ENCODE measurements around the gene CABCOCO1. TPM values are rescaled to one million over a fixed set of nuclear protein-coding genes. Genes with fewer than 3 reads are reported as not detected.
"Not testable (repeated sequence)": the region's sequence is repeated elsewhere in the genome, so short reads cannot be mapped to it uniquely, and the experiment has no call there.

CABCOCO1 gene
- total and polyA plus RNA-seq, 7 donors, result 0.10 to 3.1 (median 0.68) TPM; not detected in 2

DNA sequence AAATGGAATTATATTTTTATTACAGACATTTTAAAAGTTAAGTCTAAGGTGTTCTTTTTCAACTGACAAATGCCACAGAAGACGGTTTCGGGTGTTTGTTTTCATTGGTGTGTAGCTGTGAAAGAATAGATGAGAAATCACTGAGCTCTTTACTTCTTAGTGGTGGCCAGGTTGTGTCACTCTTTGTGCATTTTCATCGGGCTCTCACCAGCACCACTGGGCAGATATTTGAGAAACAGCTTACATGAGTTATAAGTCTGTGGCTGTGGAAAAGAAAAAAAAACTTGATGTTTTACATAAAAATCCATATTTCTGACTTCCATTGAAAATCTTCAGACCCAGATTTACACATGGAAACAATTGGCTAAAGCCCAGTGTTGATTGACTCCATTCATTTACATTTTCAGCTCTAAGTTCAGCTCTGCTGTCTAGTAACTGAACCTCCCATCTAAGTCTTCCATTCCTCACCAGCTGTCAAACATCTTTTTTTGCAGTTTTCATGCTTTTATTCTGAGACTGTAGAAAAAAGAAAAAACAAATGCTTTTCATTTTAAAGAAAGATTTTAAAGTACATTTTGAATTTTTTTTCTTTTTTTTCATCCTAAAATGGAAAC, 22.3 kb downstream of the CABCOCO1 start:
- Histone ChIP-seq H3K27ac (no peak overlapping the region), H3K27me3 (no peaks in the 10 kb centered on the region), H3K4me1 (no peaks in the 10 kb centered on the region), H3K9me3 (no peaks in the 10 kb centered on the region), H3K4me3 (no peak overlapping the region), H3K36me3 (no peaks in the 10 kb centered on the region)
- intact Hi-C loops (cut with DNase I), result no loop called here
- WGBS, 2 donors, result 85 to 94% methylated on average over 3 of the region's 3 CpGs
- DNase-seq, result no peak
- TF ChIP-seq, protein P1, sequence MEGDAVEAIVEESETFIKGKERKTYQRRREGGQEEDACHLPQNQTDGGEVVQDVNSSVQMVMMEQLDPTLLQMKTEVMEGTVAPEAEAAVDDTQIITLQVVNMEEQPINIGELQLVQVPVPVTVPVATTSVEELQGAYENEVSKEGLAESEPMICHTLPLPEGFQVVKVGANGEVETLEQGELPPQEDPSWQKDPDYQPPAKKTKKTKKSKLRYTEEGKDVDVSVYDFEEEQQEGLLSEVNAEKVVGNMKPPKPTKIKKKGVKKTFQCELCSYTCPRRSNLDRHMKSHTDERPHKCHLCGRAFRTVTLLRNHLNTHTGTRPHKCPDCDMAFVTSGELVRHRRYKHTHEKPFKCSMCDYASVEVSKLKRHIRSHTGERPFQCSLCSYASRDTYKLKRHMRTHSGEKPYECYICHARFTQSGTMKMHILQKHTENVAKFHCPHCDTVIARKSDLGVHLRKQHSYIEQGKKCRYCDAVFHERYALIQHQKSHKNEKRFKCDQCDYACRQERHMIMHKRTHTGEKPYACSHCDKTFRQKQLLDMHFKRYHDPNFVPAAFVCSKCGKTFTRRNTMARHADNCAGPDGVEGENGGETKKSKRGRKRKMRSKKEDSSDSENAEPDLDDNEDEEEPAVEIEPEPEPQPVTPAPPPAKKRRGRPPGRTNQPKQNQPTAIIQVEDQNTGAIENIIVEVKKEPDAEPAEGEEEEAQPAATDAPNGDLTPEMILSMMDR (IDR thresholded peaks at IDR 0.05), result no peak
- TF ChIP-seq POLR2AphosphoS5 (IDR thresholded peaks at IDR 0.05) (no peak), POLR2A (IDR thresholded peaks at IDR 0.05) (no peak), EP300 (IDR thresholded peaks at IDR 0.05) (no peak)

DNA sequence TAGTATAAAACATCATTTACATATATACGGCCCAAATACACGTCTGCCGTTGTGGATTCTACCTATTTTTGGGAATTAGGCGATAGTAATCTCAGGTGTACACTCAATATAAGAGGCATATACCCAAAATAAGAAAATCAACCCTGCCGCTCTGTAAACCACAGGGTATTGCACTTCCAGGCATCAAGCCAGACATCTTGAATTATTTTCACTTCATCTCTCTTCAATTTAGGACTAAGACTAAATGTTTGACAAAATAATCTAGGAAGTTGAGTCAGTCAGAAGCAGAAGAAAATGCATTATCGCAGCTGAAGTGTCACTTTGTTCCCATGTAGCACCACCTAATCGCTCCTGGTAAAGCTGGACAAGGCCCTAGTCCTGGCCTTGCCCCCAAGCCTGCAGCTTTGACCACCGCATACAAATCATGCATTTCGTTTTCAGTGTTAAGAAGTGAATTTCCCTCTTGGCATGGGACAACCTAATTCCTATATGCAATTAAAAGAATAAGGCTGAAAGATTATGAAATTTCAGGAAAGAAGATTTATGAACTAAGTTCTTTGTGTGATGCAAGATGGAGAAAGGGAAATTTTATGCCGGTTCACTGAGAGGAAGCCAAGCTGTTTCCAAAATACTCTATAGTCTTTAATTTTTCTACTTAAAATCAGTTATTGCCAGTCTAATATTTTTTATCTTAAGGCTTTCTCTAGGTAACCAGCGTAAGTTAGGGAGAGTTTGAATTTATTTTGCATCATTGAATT, 26.0 kb downstream of the CABCOCO1 start:
- no peak for DNase-seq
- 94 to 95% methylated on average over 11 of the region's 11 CpGs for WGBS, 2 donors
- no peak overlapping the region for H3K4me3 ChIP-seq
- no peaks in the 10 kb centered on the region for H3K36me3 ChIP-seq
- H3K9me3 ChIP-seq, result no peaks in the 10 kb centered on the region
- TF ChIP-seq POLR2AphosphoS5 (IDR thresholded peaks at IDR 0.05), result no peak
- TF ChIP-seq EP300 (IDR thresholded peaks at IDR 0.05), result no peak
- TF ChIP-seq POLR2A (IDR thresholded peaks at IDR 0.05), result no peak
- TF ChIP-seq, protein P1 (IDR thresholded peaks at IDR 0.05), result no peak
- no peaks in the 10 kb centered on the region for H3K4me1 ChIP-seq
- H3K27ac ChIP-seq, result no peak overlapping the region
- intact Hi-C loops (cut with DNase I), result no loop called here
- no peaks in the 10 kb centered on the region for H3K27me3 ChIP-seq

- H3K27ac ChIP-seq; H3K36me3 ChIP-seq; H3K9me3 ChIP-seq; H3K4me3 ChIP-seq; H3K27me3 ChIP-seq; H3K4me1 ChIP-seq; DNase-seq; intact Hi-C loops (cut with DNase I): not testable (repeated sequence)
- 96 to 98% methylated on average over 2 of the region's 2 CpGs for WGBS, 2 donors
Measured at GRCh38 chr10:61691667-61692066, 28.9 kb downstream of the CABCOCO1 start.

- TF ChIP-seq POLR2A (IDR thresholded peaks at IDR 0.05) (no peak), POLR2AphosphoS5 (IDR thresholded peaks at IDR 0.05) (no peak), EP300 (IDR thresholded peaks at IDR 0.05) (no peak)
- TF ChIP-seq, protein P1 (IDR thresholded peaks at IDR 0.05), result no peak
- no peaks in the 10 kb centered on the region for H3K9me3 ChIP-seq
- no peak overlapping the region for H3K27ac ChIP-seq
- WGBS, 2 donors, result 91 to 94% methylated on average over 3 of the region's 3 CpGs
- DNase-seq, result no peak
- no peaks in the 10 kb centered on the region for H3K4me1 ChIP-seq
- intact Hi-C loops (cut with DNase I), result no loop called here
- H3K36me3 ChIP-seq, result no peaks in the 10 kb centered on the region
- no peak overlapping the region for H3K4me3 ChIP-seq
- H3K27me3 ChIP-seq, result no peaks in the 10 kb centered on the region
Measured at GRCh38 chr10:61692447-61693010, 29.8 kb downstream of the CABCOCO1 start.

DNA sequence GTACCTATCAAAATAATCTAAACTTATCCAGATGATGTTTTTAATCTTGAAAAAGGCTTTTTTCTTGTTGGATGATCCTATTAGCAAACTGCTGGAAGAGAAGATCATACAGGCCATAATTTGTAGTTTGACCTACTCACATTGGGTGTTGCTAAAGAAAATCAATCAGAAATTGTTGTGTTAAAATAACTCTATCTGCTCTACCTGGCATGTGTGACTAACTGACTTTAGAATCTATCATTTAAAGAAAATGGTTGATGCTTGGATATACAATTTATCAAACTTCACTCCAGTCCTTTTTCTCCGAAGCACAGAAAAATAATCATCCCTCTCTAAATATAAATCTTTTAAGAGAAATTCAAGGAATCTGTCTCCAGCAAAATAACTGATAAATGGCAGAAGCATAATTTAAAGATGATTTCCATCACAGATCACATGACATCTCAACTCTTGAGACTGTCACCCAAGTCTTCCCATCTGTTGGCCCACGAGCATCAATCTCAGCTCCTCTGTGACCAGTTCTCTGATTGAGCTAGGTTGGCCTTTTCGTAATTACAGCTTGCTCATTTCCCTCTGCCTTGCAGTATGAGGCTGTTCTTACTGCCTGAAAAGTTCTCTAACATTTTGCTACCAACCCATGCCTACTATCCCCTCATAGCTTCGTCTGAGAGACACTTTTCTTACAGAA, 36.4 kb downstream of the CABCOCO1 start:
- TF ChIP-seq, protein P1 (IDR thresholded peaks at IDR 0.05), result no peak
- H3K27ac ChIP-seq, result no peak overlapping the region
- H3K4me1 ChIP-seq, result peaks cover 0 to 21% (median 3%) of the 10 kb centered on the region in 4 donors
- 91 to 93% methylated on average over 4 of the region's 4 CpGs for WGBS, 2 donors
- H3K27me3 ChIP-seq, result no peaks in the 10 kb centered on the region
- no peak overlapping the region for H3K4me3 ChIP-seq
- no peaks in the 10 kb centered on the region for H3K9me3 ChIP-seq
- DNase-seq, result no peak
- intact Hi-C loops (cut with DNase I), result no loop called here
- H3K36me3 ChIP-seq, result no peaks in the 10 kb centered on the region

Measured in sigmoid colon (tissue), 7 donors.